ENCODE measurements around the gene C1orf210.

- TF ChIP-seq CTCF (IDR thresholded peaks at IDR 0.05), result no peak
- no peak for TF ChIP-seq EZH2 (IDR thresholded peaks at IDR 0.05; ENCODE audit: borderline replicate concordance, insufficient read depth, low read depth, low read length, poor library complexity, severe bottlenecking)
Observed at GRCh38 chr1:43258370-43258769, 27.0 kb downstream of the C1orf210 start.
